Activated CD4-positive, alpha-beta T cell treated with anti-CD3 and anti-CD28 coated beads, Interleukin-10, Interleukin-2, amounts not matched to agents 100 ng/mL and 50 ng/mL, durations not matched to agents 16 hours and 8 hours (primary cell): ENCODE measurements around the gene OR2F1.
"Not testable (repeated sequence)": the region's sequence is repeated elsewhere in the genome, so short reads cannot be mapped to it uniquely, and the experiment has no call there.

Experiments
- DNase-seq: peaks from one replicate; pipeline ENCODE4 v3.0.0-alpha.2; 2020

OR2F1 gene

GRCh38 chr7:144010061-144010460, 55.4 kb downstream of the OR2F1 start:
- not testable (repeated sequence) for DNase-seq

GRCh38 chr7:144010821-144011220, 56.2 kb downstream of the OR2F1 start:
- DNase-seq = not testable (repeated sequence)

GRCh38 chr7:144011458-144012230, 57.0 kb downstream of the OR2F1 start:
- no peak for DNase-seq
